IPS-18c (cell line): Measurements from ENCODE around the gene COL10A1.
A peak's percentile ranks its signal among the peaks of the same experiment; 100 is the strongest.

Source experiments
- H3K4me3 ChIP-seq: 2 replicates; pipeline ENCODE4 v1.7.0; 2013; ENCODE audit warnings: low read depth, mild to moderate bottlenecking, low read length, moderate library complexity; ENCODE audit not compliant: insufficient read depth
- H3K9me3 ChIP-seq: one replicate; pipeline ENCODE4 v1.6.1; 2013; ENCODE audit warnings: mild to moderate bottlenecking, low read length, moderate library complexity; ENCODE audit not compliant: control insufficient read depth, insufficient read depth

The COL10A1 gene

DNA sequence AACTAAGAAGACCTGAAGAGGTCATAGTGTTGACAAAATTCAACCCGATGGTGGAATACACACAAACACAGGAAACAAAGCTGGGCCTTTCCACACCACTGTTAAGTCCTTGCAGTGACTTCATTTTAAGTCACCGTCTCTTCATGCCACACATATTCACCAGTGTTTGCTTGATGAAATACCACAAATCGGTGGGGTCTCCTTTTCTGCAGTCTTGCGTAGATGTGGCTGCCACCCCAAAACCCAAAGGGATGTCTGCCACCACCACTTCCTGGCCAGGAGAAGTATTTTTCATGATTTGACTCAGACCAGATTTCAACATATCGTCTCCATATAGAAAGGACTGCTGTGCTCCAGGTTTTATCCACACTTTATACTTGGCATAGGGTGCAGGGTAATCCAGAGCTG is 11.0 kb upstream of the COL10A1 start:
- Histone ChIP-seq H3K9me3 (no peaks in the 10 kb centered on the region), H3K4me3 (no peak overlapping the region)

DNA sequence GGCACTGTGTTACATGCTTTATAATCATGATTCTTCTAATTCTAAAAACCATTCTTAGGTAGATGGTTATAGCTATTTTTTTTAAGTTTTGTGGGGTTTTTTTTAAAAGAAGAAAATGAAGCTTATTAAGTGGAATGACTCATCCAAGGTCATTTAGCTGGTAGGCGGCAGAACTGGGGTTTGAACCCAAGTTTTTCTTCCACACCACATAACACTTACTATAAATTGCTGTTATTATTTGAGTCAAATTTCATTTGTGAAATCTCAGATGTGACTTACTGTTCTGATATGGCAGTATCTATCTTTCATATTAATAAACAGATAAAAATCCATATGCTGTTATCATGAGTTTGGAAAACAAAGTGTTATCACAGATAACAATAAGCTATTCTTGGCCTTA is 10.4 kb upstream of the COL10A1 start:
- no peaks in the 10 kb centered on the region for H3K9me3 ChIP-seq

DNA sequence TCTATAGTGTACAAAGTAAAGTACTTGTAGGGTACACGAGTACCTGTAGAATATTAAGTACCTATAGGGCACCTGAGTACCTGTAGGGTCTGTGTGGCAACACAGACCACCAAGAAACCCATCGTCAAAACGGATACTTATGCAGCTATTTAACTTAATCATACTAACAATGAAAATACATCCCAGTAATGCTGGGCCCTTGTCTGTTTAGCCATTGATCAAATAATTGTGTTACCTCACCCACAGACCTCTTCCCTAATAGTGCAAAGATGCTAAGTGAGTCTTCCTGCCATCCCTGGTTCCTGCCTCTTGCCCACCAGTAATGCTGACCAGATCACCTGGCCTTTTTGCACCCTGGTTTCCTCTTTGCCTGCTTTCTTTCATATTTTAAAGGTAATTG is 7.5 kb upstream of the COL10A1 start:
- Histone ChIP-seq H3K9me3 (no peaks in the 10 kb centered on the region), H3K4me3 (no peak overlapping the region)

More for the DNA sequence above, 10.4 kb upstream of the COL10A1 start:
- H3K4me3 ChIP-seq = no peak overlapping the region

GRCh38 chr6:116127771-116128493 is 2.0 kb upstream of the COL10A1 start:
- no peaks in the 10 kb centered on the region for H3K9me3 ChIP-seq
- H3K4me3 ChIP-seq = no peak overlapping the region

GRCh38 chr6:116120430-116120829 is 5.5 kb downstream of the COL10A1 start:
- Histone ChIP-seq H3K4me3 (no peak overlapping the region), H3K9me3 (peaks cover 2% of the 10 kb centered on the region)

DNA sequence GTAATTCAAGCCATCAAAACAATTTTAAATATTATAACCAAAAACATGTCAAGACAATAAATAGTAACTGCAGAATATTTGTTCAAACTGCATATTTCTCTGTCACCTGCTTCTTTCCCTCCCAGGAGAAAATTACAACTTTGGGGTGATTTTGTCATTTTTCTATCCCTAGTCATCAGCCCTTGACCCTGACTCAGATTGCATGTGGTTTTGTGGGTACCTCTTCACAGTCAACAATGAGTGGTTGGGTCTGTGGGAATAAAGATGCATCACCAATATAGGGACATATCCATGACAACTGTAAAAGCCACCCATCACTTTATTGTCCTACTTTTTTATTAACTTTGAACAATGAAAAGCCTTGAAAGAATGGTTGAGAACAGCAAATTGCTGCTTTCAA is 7.3 kb downstream of the COL10A1 start:
- Histone ChIP-seq H3K4me3 (no peak overlapping the region), H3K9me3 (peaks cover 2% of the 10 kb centered on the region)

- Histone ChIP-seq H3K4me3 (no peak overlapping the region), H3K9me3 (peaks cover 2% of the 10 kb centered on the region)
These were observed 10.2 kb downstream of the COL10A1 start for GRCh38 chr6:116115781-116116180.

DNA sequence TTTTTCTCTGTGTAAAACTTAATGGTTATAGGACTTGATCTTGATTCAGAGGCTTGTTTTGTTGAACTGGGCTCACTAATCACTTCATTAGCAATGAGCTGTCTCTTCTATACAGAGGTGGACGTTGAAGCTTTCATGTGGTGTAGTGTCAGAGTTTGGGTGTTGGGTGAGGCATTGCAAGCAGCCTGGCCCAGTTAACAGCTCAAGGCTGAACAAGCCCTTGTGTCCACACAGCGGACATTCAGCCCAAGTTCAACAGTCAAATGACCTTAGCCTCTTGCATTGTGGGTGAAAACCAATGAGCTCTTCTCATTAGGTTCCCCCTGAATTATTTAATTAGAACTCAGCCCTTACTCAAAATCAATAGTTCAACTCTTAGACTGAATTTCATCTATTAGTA is 12.5 kb downstream of the COL10A1 start:
- Histone ChIP-seq H3K9me3 (no peaks in the 10 kb centered on the region), H3K4me3 (no peak overlapping the region)

DNA sequence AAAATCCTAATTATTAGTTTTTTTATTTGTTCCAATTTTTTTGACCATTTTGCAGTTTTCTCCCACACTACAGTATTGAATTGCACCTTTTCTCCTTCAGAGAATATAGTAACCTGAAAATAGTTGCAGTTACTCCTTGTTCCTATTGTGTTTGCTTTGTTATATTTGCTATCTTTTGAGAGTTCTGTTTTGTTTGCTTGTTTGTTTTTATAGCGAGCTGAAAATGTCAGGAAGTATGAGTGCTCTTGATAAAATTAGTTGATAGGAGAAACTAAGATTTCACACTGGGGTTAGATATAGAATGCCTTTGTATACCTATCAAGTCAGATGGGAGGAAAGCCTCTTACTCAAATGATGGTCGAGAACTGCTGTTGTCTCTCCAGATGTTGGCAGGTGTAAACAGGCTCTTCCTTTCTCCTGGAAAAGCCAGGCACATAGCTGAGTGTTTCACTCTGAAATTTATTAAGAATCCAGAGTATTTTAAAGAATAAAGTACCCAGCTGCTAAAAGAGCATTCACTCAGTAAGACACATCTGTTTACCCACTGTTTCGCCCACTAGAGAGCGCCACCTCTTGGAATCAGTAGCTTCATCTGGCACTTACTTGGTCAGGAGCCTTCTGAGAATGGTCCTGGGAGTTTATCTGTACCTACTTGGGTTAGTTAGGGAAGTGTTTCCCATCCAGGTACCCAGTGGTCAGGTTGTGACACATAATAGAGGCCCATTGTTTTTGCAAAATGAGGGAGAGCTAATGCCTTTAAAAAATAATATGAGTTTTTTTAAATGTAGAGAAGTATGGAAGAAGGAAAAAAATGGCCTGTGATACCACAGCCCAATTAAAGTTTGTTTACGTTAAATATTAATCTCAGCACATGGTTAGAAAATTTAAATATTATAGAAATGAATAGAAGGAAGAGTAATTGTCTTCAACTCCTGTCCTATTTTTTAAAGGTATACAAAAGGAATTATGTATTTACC is 14.1 kb downstream of the COL10A1 start:
- Histone ChIP-seq H3K4me3 (no peak overlapping the region), H3K9me3 (no peaks in the 10 kb centered on the region)

DNA sequence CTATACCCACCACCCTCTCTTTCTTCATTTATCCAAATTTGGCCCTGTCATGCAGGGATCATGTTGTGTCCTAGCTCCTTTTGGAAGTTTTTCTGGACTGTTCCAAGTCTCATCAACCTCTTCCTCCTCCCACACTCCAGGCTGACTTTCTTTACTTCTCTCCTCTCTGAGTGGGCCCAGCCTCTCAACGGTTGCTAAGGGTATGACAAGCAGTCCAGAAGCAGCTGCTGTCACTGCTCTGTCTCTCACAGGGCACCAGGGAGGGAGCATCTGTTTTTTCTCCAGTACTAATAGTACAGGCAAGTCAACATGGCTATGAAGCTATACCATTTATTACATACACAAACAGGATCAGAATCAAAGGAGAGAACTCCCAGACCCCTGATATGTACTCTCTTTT is 17.1 kb downstream of the COL10A1 start:
- no peaks in the 10 kb centered on the region for H3K9me3 ChIP-seq
- H3K4me3 ChIP-seq = no peak overlapping the region

GRCh38 chr6:116106146-116106545 is 19.8 kb downstream of the COL10A1 start:
- H3K4me3 ChIP-seq = no peak overlapping the region

GRCh38 chr6:116105247-116105646 is 20.7 kb downstream of the COL10A1 start:
- no peak overlapping the region for H3K4me3 ChIP-seq

More at GRCh38 chr6:116106146-116106545, 19.8 kb downstream of the COL10A1 start:
- no peaks in the 10 kb centered on the region for H3K9me3 ChIP-seq

GRCh38 chr6:116104636-116105035 is 21.3 kb downstream of the COL10A1 start:
- H3K4me3 ChIP-seq = no peak overlapping the region
- H3K9me3 ChIP-seq = no peaks in the 10 kb centered on the region

More at GRCh38 chr6:116105247-116105646, 20.7 kb downstream of the COL10A1 start:
- no peaks in the 10 kb centered on the region for H3K9me3 ChIP-seq

DNA sequence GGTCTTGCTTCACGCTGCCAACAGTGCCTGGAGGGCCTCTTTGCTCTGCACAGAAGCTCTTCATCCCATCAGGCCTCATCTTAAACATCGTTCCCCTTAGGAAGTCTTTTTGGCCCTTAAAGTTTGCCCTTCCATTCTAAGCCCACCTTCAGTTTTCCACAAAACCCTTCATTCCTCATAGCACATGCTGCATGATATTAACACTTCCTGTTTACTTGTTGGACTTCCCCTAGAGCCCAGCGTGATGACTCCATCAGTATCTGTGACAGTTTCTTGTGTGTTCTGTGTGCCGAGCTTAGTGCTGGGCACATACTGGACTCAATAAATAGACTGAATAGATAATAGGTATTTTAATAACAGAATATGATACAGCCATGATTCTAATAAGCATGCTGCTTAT is 23.1 kb downstream of the COL10A1 start:
- Histone ChIP-seq H3K4me3 (no peak overlapping the region), H3K9me3 (no peaks in the 10 kb centered on the region)

- Histone ChIP-seq H3K9me3 (no peaks in the 10 kb centered on the region), H3K4me3 (peak overlapping the region; percentile 100)
These were observed 24.1 kb downstream of the COL10A1 start for GRCh38 chr6:116101790-116102189.

DNA sequence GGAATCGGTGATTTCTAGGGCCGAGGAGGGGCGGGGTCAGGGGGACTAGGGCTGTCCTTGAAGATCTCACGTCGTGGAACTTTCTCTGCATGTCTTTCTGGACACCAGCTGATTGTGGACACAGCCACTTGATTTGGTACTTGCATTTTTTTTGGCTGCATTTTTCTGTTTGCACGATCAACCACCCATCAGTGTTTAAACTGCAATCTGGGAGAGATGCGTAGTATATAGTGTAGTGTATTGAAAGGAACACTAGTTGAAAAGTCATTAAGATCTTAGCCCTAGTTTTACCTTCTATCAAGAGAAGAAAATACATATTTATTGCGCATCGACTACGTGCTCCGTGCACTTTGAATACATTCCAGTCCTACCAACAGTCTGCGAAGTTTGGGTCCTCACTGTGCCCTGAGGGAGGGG is 24.6 kb downstream of the COL10A1 start:
- H3K9me3 ChIP-seq = peaks cover 3% of the 10 kb centered on the region
- peak overlapping the region; percentile 100 for H3K4me3 ChIP-seq

DNA sequence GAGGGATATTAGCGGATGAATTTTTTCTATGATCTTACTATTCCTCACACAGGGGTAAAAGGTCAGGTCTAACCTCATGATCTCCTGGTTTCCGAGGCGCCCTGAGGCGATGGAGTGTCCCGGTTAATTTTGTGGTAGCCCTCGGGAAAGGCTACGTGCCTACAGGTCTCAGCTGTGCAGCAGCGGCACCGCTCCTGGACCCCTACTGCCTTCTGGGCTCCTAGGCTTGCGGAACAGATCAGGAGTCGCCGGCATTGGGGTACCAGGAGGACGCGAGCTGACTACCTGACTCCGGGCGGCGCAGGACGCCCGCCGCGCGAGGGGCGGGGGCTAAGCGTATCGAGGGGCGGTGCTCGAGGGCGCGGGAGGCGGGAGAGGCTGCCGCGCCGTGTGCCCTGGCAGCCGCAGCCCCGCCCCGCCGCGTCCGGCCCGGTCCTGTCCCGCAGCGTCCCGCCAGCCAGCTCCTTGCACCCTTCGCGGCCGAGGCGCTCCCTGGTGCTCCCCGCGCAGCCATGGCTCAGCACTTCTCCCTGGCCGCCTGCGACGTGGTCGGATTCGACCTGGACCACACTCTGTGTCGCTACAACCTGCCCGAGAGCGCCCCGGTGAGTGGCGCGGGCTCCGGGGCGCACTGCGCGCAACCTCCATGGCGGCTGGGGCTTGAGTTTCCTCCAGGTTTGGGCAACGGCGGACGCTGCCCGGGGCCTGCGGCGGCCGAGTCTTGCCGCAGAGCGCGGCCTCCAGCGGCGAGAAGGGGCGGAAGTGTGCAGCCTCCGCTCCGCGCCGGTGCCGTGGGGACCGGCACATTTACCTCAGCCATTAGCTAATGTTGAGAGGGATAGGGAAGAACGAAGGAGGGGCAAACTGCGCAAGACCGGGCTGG is 25.3 kb downstream of the COL10A1 start, which contains the start of gene NT5DC1:
NT5DC1 (plus strand) TSS at position 435 of the 883 bp plus-strand sequence; CDS start at position 513, 78 bp downstream.
- H3K9me3 ChIP-seq = peaks cover 9% of the 10 kb centered on the region
- peak within 1 kb of the TSS; percentile 100 for H3K4me3 ChIP-seq
